GM19043 (cell line): ENCODE data around the gene GATAD2B.
"Not testable (repeated sequence)": the region's sequence is repeated elsewhere in the genome, so short reads cannot be mapped to it uniquely, and the experiment has no call there.

Experiments used
- ATAC-seq: cut with Tn5 transposase; IDR thresholded peaks from one replicate; pipeline ENCODE4 v1.9.1; 2021; ENCODE audit warnings: low read depth; ENCODE audit not compliant: unreplicated experiment

The GATAD2B gene

GRCh38 chr1:153768316-153769181, 154.2 kb downstream of the GATAD2B start:
- no peak for ATAC-seq

GRCh38 chr1:153767519-153767918, 155.3 kb downstream of the GATAD2B start:
- no peak for ATAC-seq

GRCh38 chr1:153766663-153767062, 156.1 kb downstream of the GATAD2B start:
- not testable (repeated sequence) for ATAC-seq

GRCh38 chr1:153764310-153764709, 158.5 kb downstream of the GATAD2B start:
- no peak for ATAC-seq

GRCh38 chr1:153763365-153764225, 159.2 kb downstream of the GATAD2B start:
- no peak for ATAC-seq

GRCh38 chr1:153760440-153760839, 162.3 kb downstream of the GATAD2B start:
- no peak for ATAC-seq
